Testis (tissue), 3 donors: Measurements from ENCODE around the gene GLCCI1. TPM values are rescaled to one million over a fixed set of nuclear protein-coding genes. Genes with fewer than 3 reads are reported as not detected.

Source experiments
- DNase-seq: peaks from one replicate; pipeline ENCODE4 v3.0.0-alpha.2; 2019
- H3K27ac ChIP-seq, 2 donors: fragments of 200-600 bp; sonication (generic); one replicate each; pipeline ENCODE4 v1.5.1; 2019
- H3K27me3 ChIP-seq: fragments of 200-600 bp; sonication (generic); one replicate; pipeline ENCODE4 v1.5.1; 2019
- H3K36me3 ChIP-seq: fragments of 200-600 bp; sonication (generic); one replicate; pipeline ENCODE4 v1.5.1; 2017; ENCODE audit warnings: low read depth; ENCODE audit errors: missing control alignments
- H3K4me1 ChIP-seq: fragments of 200-600 bp; sonication (generic); one replicate; pipeline ENCODE4 v1.5.1; 2019
- H3K4me3 ChIP-seq, 2 donors: fragments of 200-600 bp; sonication (generic); one replicate each; pipeline ENCODE4 v1.5.1; 2017 to 2019
- H3K9me3 ChIP-seq: fragments of 200-600 bp; sonication (generic); one replicate; pipeline ENCODE4 v1.5.1; 2017
- POLR2A ChIP-seq: fragments of 450-650 bp; IDR thresholded peaks from one replicate; pipeline ENCODE4 v1.6.1; 2017; ENCODE audit warnings: antibody characterized with exemption, mild to moderate bottlenecking, moderate library complexity
- WGBS, 2 donors: methylation state at CpG; one replicate each; pipeline ENCODE4 v1.1.5; 2018; 5-methylcytosine and 5-hydroxymethylcytosine counted together
- intact Hi-C: fragments of 100-400 bp; cut with DNase I; formaldehyde crosslinking; loops from one replicate; pipeline ENCODE4 v1.15.1; 2023; ENCODE audit warnings: low total_unique reads
- polyA plus RNA-seq: library from polyadenylated mRNA; stranded (reverse); fragments of 350-450 nt; fragmentation: Illumina TruSeq; extraction: RNeasy Lipid Tissue Mini Kit (QIAGEN cat#74804); gene quantifications from one replicate; pipeline ENCODE4 v1.2.3, GENCODE V29; 2014; ENCODE audit warnings: low read depth, low replicate concordance; ENCODE audit not compliant: insufficient read depth
- total RNA-seq, 2 donors: library from RNA; depleted of rRNA; stranded (reverse); fragments of >200 nt; gene quantifications; one replicate each; pipeline ENCODE4 v1.2.3, GENCODE V29; 2016
- TF ChIP-seq, protein P1 (sequence below), 3 experiments: fragments of 450-650 bp in 2 of 3; fragments of 200-600 bp in 1 of 3; sonication (generic) in 1 of 3; IDR thresholded peaks; one replicate each; pipeline ENCODE4 v1.5.1; 2016 to 2019; ENCODE audit warnings: antibody characterized with exemption in 3 of 3, mild to moderate bottlenecking in 2 of 3, moderate library complexity in 1 of 3

GLCCI1 gene
- total and polyA plus RNA-seq, 3 donors from 2014 or later, result 30.2 to 49.8 (median 42.2) TPM

- Histone ChIP-seq H3K9me3 (no peaks in the 10 kb centered on the region), H3K4me3 (no peak overlapping the region), H3K4me1 (no peaks in the 10 kb centered on the region), H3K36me3 (no peaks in the 10 kb centered on the region), H3K27me3 (no peaks in the 10 kb centered on the region), H3K27ac (no peak overlapping the region)
- 35 to 52% methylated on average over 1 of the region's 1 CpG for WGBS, 2 donors
- TF ChIP-seq, protein P1, sequence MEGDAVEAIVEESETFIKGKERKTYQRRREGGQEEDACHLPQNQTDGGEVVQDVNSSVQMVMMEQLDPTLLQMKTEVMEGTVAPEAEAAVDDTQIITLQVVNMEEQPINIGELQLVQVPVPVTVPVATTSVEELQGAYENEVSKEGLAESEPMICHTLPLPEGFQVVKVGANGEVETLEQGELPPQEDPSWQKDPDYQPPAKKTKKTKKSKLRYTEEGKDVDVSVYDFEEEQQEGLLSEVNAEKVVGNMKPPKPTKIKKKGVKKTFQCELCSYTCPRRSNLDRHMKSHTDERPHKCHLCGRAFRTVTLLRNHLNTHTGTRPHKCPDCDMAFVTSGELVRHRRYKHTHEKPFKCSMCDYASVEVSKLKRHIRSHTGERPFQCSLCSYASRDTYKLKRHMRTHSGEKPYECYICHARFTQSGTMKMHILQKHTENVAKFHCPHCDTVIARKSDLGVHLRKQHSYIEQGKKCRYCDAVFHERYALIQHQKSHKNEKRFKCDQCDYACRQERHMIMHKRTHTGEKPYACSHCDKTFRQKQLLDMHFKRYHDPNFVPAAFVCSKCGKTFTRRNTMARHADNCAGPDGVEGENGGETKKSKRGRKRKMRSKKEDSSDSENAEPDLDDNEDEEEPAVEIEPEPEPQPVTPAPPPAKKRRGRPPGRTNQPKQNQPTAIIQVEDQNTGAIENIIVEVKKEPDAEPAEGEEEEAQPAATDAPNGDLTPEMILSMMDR (IDR thresholded peaks at IDR 0.05), result no peak
- no peak for TF ChIP-seq POLR2A
- no peak for DNase-seq
- intact Hi-C loops, result no loop called here
Observed at GRCh38 chr7:8000315-8000941, 31.8 kb downstream of the GLCCI1 start.

DNA sequence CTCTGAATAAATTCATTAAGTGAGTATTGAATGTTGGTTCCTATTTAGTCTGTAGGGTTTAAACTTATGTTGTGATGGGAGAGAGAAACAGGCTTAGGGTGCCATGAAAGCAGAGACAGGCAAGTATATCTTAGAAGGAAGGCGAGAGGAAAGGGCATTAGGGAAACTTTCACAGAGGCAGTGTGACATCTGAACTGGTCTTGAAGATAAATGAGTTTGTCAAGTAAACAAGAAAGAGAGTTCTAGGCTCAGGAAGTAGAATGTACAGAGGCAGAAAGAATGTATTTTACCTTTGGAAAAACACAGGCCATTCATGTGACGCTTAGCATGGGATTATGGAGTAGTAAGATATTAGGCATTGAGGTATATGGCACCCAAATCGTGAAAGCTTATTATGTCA, 34.5 kb downstream of the GLCCI1 start:
- no peak for DNase-seq
- 74 to 80% methylated on average over 3 of the region's 3 CpGs for WGBS, 2 donors
- Histone ChIP-seq H3K9me3 (no peaks in the 10 kb centered on the region), H3K27me3 (no peaks in the 10 kb centered on the region), H3K27ac (no peak overlapping the region), H3K36me3 (no peaks in the 10 kb centered on the region), H3K4me1 (no peaks in the 10 kb centered on the region), H3K4me3 (no peak overlapping the region)
- no peak for TF ChIP-seq POLR2A
- intact Hi-C loops, result no loop called here

GRCh38 chr7:8005279-8005678, 36.7 kb downstream of the GLCCI1 start:
- no peak for DNase-seq
- Histone ChIP-seq H3K4me1 (no peaks in the 10 kb centered on the region), H3K36me3 (no peaks in the 10 kb centered on the region), H3K4me3 (no peak overlapping the region), H3K9me3 (no peaks in the 10 kb centered on the region), H3K27me3 (no peaks in the 10 kb centered on the region), H3K27ac (no peak overlapping the region)
- TF ChIP-seq POLR2A, result no peak
- TF ChIP-seq, protein P1 (IDR thresholded peaks at IDR 0.05), result no peak
- WGBS, 2 donors, result 80 to 90% methylated on average over 1 of the region's 1 CpG
- intact Hi-C loops, result no loop called here

DNA sequence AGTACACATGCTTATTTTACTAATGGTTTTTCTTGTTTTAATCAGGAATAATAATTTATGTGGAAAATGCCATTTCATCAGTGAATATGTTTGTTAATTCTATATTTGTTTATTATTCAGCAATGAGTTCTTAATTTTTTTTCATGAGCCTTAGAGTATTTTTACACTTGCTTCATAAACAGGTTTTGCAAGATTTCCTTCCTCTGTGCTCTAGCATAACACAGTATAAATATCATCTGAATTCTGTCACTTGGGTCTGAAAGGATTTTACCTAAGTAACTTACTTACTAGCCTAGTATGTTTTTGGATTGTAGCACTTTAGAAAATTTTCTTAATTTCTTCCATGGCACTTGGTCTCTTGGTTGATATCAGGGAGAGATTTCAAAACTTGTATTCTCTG, 45.8 kb downstream of the GLCCI1 start:
- no peaks in the 10 kb centered on the region for H3K9me3 ChIP-seq
- DNase-seq, result no peak
- no peaks in the 10 kb centered on the region for H3K4me1 ChIP-seq
- TF ChIP-seq, protein P1 (IDR thresholded peaks at IDR 0.05), result no peak
- no peak for TF ChIP-seq POLR2A
- H3K36me3 ChIP-seq, result no peaks in the 10 kb centered on the region
- no peak overlapping the region for H3K4me3 ChIP-seq
- no peak overlapping the region for H3K27ac ChIP-seq
- intact Hi-C loops, result no loop called here
- H3K27me3 ChIP-seq, result no peaks in the 10 kb centered on the region

DNA sequence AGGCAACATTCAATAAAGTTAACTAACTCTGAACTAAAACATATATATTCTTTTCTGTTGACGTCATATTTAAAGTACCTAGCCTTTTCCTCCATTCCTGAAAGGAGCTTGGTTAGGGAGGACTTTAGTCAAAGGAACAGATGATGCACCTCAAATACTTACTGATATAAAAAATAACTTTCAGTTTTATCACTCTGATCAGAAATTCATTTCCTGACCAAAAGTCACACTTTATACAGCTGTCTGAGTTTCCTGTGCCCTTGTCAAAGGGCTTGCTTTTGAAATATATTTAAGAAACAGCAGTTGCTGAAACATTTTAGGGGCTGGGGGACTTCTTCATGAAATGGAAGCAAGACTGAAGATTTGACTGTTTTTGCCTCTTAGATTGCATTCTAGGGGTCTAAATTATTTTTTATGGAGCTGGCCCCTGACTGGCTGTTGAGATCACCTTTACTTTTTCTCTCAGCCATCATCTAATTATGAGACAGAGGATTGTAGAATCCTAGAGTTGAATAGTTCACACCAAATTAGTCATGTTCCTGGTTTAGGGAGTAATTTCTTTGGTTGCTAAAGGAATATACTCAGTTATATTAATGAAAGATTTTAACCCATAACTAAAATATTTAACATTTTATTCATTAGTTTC, 46.6 kb downstream of the GLCCI1 start:
- no peaks in the 10 kb centered on the region for H3K4me1 ChIP-seq
- TF ChIP-seq, protein P1 (IDR thresholded peaks at IDR 0.05), result no peak
- no peak for TF ChIP-seq POLR2A
- DNase-seq, result no peak
- no peaks in the 10 kb centered on the region for H3K9me3 ChIP-seq
- H3K4me3 ChIP-seq, result no peak overlapping the region
- intact Hi-C loops, result no loop called here
- no peaks in the 10 kb centered on the region for H3K36me3 ChIP-seq
- no peak overlapping the region for H3K27ac ChIP-seq
- H3K27me3 ChIP-seq, result no peaks in the 10 kb centered on the region
- 85 to 95% methylated on average over 1 of the region's 1 CpG for WGBS, 2 donors
